Naive thymus-derived CD8-positive, alpha-beta T cell (primary cell): ENCODE results near the gene SPANXN3. TPM values are rescaled to one million over a fixed set of nuclear protein-coding genes. Genes with fewer than 3 reads are reported as not detected.
"Not testable (repeated sequence)": the region's sequence is repeated elsewhere in the genome, so short reads cannot be mapped to it uniquely, and the experiment has no call there.

ENCODE experiments used
- ATAC-seq, 2 donors: fragments of 150-1000 bp; cut with Tn5 transposase in 1 of 2; sonication (Bioruptor Pico), chemical (Tn5 transposase) in 1 of 2; 1 replicate in 1 of 2; 2 replicates in 1 of 2; pipeline ENCODE4 v1.10.0; 2021; ENCODE audit warnings: mild to moderate bottlenecking in 2 of 2, moderate library complexity in 2 of 2
- POLR2A ChIA-PET: fragments of 350-600 bp; sonication (Branson Sonifier 250); formaldehyde crosslinking; loops from one replicate; lab custom pipeline; 2021; ENCODE audit warnings: antibody characterized with exemption; lab: Charles Lee
- DNase-seq, 10 donors: peaks; one replicate each; pipeline versions ENCODE4 v3.0.0 to v3.0.0-alpha.2; 2020 to 2022
- H3K27ac Mint-ChIP-seq, 10 donors: one replicate each; pipeline ENCODE4 v1.8.0; 2020 to 2022; ENCODE audit warnings: mild to moderate bottlenecking in 10 of 10, mixed read lengths in 10 of 10, moderate library complexity in 4 of 10, inconsistent platforms in 1 of 10
- H3K27me3 Mint-ChIP-seq, 5 donors: one replicate each; pipeline ENCODE4 v1.8.0; 2021 to 2022; ENCODE audit warnings: mixed read lengths in 5 of 5
- H3K36me3 Mint-ChIP-seq, 3 donors: one replicate each; pipeline ENCODE4 v1.8.0; 2020 to 2022; ENCODE audit warnings: mixed read lengths in 3 of 3, mild to moderate bottlenecking in 2 of 3, inconsistent platforms in 1 of 3
- H3K4me1 Mint-ChIP-seq, 4 donors: one replicate each; pipeline ENCODE4 v1.8.0; 2021 to 2022; ENCODE audit warnings: mixed read lengths in 4 of 4
- H3K4me3 Mint-ChIP-seq, 10 donors: one replicate each; pipeline ENCODE4 v1.8.0; 2020 to 2022; ENCODE audit warnings: mild to moderate bottlenecking in 10 of 10, mixed read lengths in 10 of 10, moderate library complexity in 6 of 10, inconsistent platforms in 1 of 10
- H3K9me3 Mint-ChIP-seq, 9 donors: one replicate each; pipeline ENCODE4 v1.8.0; 2020 to 2022; ENCODE audit warnings: mixed read lengths in 9 of 9, mild to moderate bottlenecking in 3 of 9, inconsistent platforms in 1 of 9, moderate library complexity in 1 of 9
- polyA plus RNA-seq, 3 donors: library from polyadenylated mRNA; unstranded; fragments of 300-500 nt; fragmentation: Illumina TruSeq; gene quantifications; one replicate each; pipeline ENCODE4 v1.2.3, GENCODE V29; 2021
- total RNA-seq, 8 experiments: library from RNA in 2 of 8; stranded (reverse) in 2 of 8; gene quantifications; one replicate each; pipeline ENCODE4 v1.2.3 and lab custom pipeline; 2021 to 2026

The SPANXN3 gene, protein sequence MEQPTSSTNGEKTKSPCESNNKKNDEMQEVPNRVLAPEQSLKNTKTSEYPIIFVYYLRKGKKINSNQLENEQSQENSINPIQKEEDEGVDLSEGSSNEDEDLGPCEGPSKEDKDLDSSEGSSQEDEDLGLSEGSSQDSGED
- total RNA-seq (not detected), polyA plus RNA-seq (not detected), total RNA-seq (lab: John Stamatoyannopoulos, UW) (0 reads per million in 6 experiments)

- peaks cover 0 to 50% (median 4%) of the 10 kb centered on the region in 9 donors for H3K9me3 Mint-ChIP-seq
- DNase-seq, H3K4me3 Mint-ChIP-seq, ATAC-seq, POLR2A ChIA-PET, H3K27me3 Mint-ChIP-seq, H3K27ac Mint-ChIP-seq, H3K36me3 Mint-ChIP-seq, H3K4me1 Mint-ChIP-seq: not testable (repeated sequence)
These were observed at the start of gene SPANXN3 for GRCh38 chrX:143517375-143517774. Gene SPANXN3 (minus strand): TSS chrX:143517475. CDS start chrX:143517391, 84 bp downstream.

DNA sequence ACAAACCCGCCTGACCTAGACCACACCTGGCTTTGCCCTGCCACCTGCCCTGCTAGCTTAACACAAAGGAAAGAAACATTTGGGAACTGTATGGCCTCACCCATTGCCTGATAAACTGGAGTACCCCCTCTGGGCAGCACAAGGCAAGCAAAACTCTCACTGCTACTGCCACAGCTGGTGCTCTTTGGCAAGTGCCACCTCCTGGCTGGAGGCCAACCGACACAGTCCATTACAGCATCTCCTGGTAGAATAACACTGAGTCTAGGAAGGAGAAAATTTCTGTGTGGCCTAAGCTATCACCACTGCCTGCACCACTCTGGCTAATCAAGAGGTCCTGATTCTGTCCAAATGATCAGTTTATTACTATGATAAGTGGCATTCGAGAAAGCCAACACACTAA is 18.9 kb upstream of the SPANXN3 start:
- Mint-ChIP-seq H3K27me3 (no peaks in the 10 kb centered on the region), H3K4me3 (no peak overlapping the region), H3K36me3 (no peaks in the 10 kb centered on the region), H3K4me1 (no peaks in the 10 kb centered on the region), H3K9me3 (peaks cover 0 to 5% (median 0%) of the 10 kb centered on the region in 9 donors), H3K27ac (no peak overlapping the region)
- no peak for ATAC-seq
- POLR2A ChIA-PET = no interaction called here
- DNase-seq = no peak

DNA sequence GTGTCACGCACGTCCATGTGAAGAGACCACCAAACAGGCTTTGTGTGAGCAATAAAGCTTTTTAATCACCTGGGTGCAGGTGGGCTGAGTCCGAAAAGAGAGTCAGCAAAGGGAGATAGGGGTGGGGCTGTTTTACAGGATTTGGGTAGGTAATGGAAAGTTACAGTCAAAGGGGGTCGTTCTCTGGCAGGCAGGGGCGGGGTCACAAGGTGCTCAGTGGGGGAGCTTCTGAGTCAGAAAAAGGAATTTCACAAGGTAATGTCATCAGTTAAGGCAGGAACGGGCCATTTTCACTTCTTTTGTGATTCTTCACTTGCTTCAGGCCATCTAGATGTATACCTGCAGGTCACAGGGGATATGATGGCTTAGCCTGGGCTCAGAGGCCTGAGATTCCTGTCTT is 15.1 kb downstream of the SPANXN3 start:
- DNase-seq, ATAC-seq, H3K36me3 Mint-ChIP-seq, H3K4me1 Mint-ChIP-seq, H3K27ac Mint-ChIP-seq, POLR2A ChIA-PET, H3K4me3 Mint-ChIP-seq, H3K27me3 Mint-ChIP-seq: not testable (repeated sequence)
- H3K9me3 Mint-ChIP-seq = peaks cover 0 to 19% (median 6%) of the 10 kb centered on the region in 9 donors

DNA sequence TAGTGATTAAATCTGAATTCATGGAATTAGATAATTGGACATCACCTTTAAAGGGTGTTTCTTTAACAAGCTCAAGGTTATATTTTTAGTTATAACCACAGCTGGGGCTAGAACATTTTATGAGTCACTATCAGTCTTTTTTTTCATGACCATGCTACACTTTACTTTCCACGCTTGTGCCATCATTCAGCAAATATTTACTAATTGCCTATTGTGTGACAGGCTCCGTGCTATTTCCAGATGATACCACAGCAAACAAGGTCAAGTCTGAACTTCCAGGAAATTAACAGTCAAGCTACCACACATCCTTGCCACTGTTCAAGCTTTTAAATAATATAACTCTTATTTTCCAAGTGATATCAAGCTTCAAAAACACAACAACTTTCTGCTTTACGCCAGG is 16.5 kb downstream of the SPANXN3 start:
- Mint-ChIP-seq H3K27ac (no peak overlapping the region), H3K27me3 (no peaks in the 10 kb centered on the region), H3K9me3 (peaks cover 0 to 26% (median 6%) of the 10 kb centered on the region in 9 donors), H3K4me1 (no peaks in the 10 kb centered on the region), H3K4me3 (no peak overlapping the region), H3K36me3 (peaks cover 0 to 10% (median 0%) of the 10 kb centered on the region in 3 donors)
- ATAC-seq (no peak), DNase-seq (no peak)
- POLR2A ChIA-PET = no interaction called here

- Mint-ChIP-seq H3K36me3 (no peaks in the 10 kb centered on the region), H3K9me3 (peaks cover 0 to 7% (median 0%) of the 10 kb centered on the region in 9 donors), H3K4me3 (no peak overlapping the region), H3K27ac (no peak overlapping the region), H3K4me1 (no peaks in the 10 kb centered on the region), H3K27me3 (no peaks in the 10 kb centered on the region)
- ATAC-seq (no peak), DNase-seq (no peak)
- POLR2A ChIA-PET = no interaction called here
These were observed 31.2 kb downstream of the SPANXN3 start for GRCh38 chrX:143486105-143486504.

- no peaks in the 10 kb centered on the region for H3K36me3 Mint-ChIP-seq
- no peak for DNase-seq
- POLR2A ChIA-PET = no interaction called here
- peaks cover 0 to 12% (median 0%) of the 10 kb centered on the region in 9 donors for H3K9me3 Mint-ChIP-seq
- no peaks in the 10 kb centered on the region for H3K4me1 Mint-ChIP-seq
- ATAC-seq = no peak
- no peak overlapping the region for H3K27ac Mint-ChIP-seq
- H3K27me3 Mint-ChIP-seq = no peaks in the 10 kb centered on the region
- no peak overlapping the region for H3K4me3 Mint-ChIP-seq
These were observed 40.5 kb downstream of the SPANXN3 start for GRCh38 chrX:143476751-143477150.

GRCh38 chrX:143472347-143472938 is 44.8 kb downstream of the SPANXN3 start:
- H3K9me3 Mint-ChIP-seq = peaks cover 0 to 19% (median 2%) of the 10 kb centered on the region in 9 donors
- no peaks in the 10 kb centered on the region for H3K4me1 Mint-ChIP-seq
- H3K27ac Mint-ChIP-seq = no peak overlapping the region
- no peak overlapping the region for H3K4me3 Mint-ChIP-seq
- POLR2A ChIA-PET = no interaction called here
- no peak for ATAC-seq
- peaks cover 0 to 2% (median 0%) of the 10 kb centered on the region in 3 donors for H3K36me3 Mint-ChIP-seq
- peaks cover 0 to 1% (median 0%) of the 10 kb centered on the region in 5 donors for H3K27me3 Mint-ChIP-seq
- no peak for DNase-seq

DNA sequence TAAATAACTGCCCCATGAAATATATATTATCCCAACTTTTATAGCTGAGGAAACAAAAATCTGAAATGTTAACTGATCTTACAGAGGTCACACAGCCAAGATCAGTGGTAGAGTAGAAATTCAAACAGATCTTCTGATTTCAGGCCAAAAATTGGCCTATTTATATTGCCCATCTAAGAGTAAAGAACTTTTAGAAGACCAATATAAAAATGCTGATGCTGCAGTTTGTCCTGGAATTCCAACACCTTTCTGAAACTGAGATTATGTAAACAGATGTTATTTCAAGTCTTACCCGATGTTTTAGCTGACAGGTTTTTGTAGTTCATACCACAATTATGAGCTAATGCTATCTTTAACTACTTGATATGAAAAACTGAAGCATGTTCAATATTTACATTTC is 51.1 kb downstream of the SPANXN3 start:
- DNase-seq (no peak), ATAC-seq (no peak)
- H3K4me1 Mint-ChIP-seq = no peaks in the 10 kb centered on the region
- no peak overlapping the region for H3K27ac Mint-ChIP-seq
- POLR2A ChIA-PET = no interaction called here
- peaks cover 0 to 1% (median 0%) of the 10 kb centered on the region in 5 donors for H3K27me3 Mint-ChIP-seq
- peaks cover 0 to 11% (median 0%) of the 10 kb centered on the region in 9 donors for H3K9me3 Mint-ChIP-seq
- peaks cover 0 to 2% (median 0%) of the 10 kb centered on the region in 3 donors for H3K36me3 Mint-ChIP-seq
- H3K4me3 Mint-ChIP-seq = no peak overlapping the region

- H3K9me3 Mint-ChIP-seq = peaks cover 0 to 10% (median 3%) of the 10 kb centered on the region in 9 donors
- no peaks in the 10 kb centered on the region for H3K4me1 Mint-ChIP-seq
- ATAC-seq (no peak), DNase-seq (no peak)
- H3K27ac Mint-ChIP-seq = no peak overlapping the region
- peaks cover 0 to 6% (median 0%) of the 10 kb centered on the region in 3 donors for H3K36me3 Mint-ChIP-seq
- H3K27me3 Mint-ChIP-seq = no peaks in the 10 kb centered on the region
- POLR2A ChIA-PET = no interaction called here
- no peak overlapping the region for H3K4me3 Mint-ChIP-seq
These were observed 54.6 kb downstream of the SPANXN3 start for GRCh38 chrX:143462696-143463095.

GRCh38 chrX:143461606-143462005 is 55.7 kb downstream of the SPANXN3 start:
- Mint-ChIP-seq H3K27ac (no peak overlapping the region), H3K9me3 (peaks cover 0 to 10% (median 5%) of the 10 kb centered on the region in 9 donors), H3K36me3 (peaks cover 0 to 6% (median 0%) of the 10 kb centered on the region in 3 donors), H3K4me3 (no peak overlapping the region), H3K27me3 (no peaks in the 10 kb centered on the region), H3K4me1 (no peaks in the 10 kb centered on the region)
- ATAC-seq = no peak
- DNase-seq = no peak
- POLR2A ChIA-PET = no interaction called here

Other genes with a start within 250 kb of the SPANXN3 start
- gene SLITRK4, start 118.6 kb upstream of the SPANXN3 start, total RNA-seq = not detected
- gene SLITRK4, start 118.6 kb upstream of the SPANXN3 start, polyA plus RNA-seq = not detected
- gene SPANXN2, start 203.3 kb upstream of the SPANXN3 start, total RNA-seq = not detected
- gene SPANXN2, start 203.3 kb upstream of the SPANXN3 start, polyA plus RNA-seq = not detected